Measurements from ENCODE around the gene OR6A2.

- TF ChIP-seq POLR2A (IDR thresholded peaks at IDR 0.05; ENCODE audit: low read depth, low read length) (no peak), EZH2 (IDR thresholded peaks at IDR 0.05; ENCODE audit: borderline replicate concordance, low read depth, low read length, severe bottlenecking) (no peak), CTCF (IDR thresholded peaks at IDR 0.05; ENCODE audit: extremely low read depth in 1 of 2, insufficient read depth in 1 of 2, low read depth in 1 of 2, low read length in 2 of 2) (no peak)
Observed at GRCh38 chr11:6843670-6844069, 44.2 kb upstream of the OR6A2 start.
